ENCODE results near the gene KLRF1. TPM values are rescaled to one million over a fixed set of nuclear protein-coding genes. Genes with fewer than 3 reads are reported as not detected.
A peak's percentile ranks its signal among the peaks of the same experiment; 100 is the strongest.
"Not testable (repeated sequence)": the region's sequence is repeated elsewhere in the genome, so short reads cannot be mapped to it uniquely, and the experiment has no call there.

The KLRF1 gene
- total RNA-seq, 1 donor from 2014 or later: 1.9 TPM

DNA sequence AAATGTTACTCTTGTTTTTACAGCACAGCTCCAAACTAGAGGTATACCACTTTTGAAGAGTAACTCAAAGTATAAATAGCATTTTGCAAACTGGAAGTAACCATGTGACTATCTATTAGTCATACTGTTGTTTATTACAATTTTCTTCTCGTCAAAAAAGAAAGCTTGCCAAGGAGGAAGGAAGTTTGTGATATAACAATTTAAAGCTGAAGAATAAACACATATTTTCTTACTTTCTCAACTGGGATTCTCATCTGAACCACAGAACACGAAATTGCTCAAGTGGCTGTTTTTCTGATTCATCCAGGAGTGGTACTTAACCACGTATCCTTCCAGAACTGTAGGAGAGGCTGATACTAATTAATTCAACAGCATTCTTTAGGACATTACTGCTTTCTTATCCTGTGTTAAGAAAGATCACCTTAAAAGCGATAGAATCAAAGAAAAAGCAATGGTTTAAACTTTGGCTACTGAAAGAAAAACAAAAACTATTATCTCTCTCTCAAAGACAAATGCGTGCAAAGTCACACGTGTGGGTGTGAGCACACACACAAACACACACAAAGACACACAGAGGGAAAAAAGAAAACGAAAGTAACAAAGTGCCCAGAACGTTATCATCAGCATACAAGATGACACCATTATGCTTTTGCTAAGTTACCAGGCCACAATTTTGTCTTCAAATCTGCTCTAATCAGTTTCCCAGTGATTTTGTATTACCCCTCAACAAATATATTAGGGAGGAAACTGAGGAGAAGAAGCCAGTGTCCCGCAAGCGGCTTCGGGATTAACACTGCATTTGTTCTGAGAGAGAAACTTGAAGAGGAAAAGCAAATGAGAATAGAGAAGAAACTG is 42.3 kb downstream of the KLRF1 start, which contains the start of gene CLEC2B:
CLEC2B (minus strand) TSS at position 48 of the 855 bp plus-strand sequence.
- peak; percentile 18 for DNase-seq (ENCODE audit: low spot score)

DNA sequence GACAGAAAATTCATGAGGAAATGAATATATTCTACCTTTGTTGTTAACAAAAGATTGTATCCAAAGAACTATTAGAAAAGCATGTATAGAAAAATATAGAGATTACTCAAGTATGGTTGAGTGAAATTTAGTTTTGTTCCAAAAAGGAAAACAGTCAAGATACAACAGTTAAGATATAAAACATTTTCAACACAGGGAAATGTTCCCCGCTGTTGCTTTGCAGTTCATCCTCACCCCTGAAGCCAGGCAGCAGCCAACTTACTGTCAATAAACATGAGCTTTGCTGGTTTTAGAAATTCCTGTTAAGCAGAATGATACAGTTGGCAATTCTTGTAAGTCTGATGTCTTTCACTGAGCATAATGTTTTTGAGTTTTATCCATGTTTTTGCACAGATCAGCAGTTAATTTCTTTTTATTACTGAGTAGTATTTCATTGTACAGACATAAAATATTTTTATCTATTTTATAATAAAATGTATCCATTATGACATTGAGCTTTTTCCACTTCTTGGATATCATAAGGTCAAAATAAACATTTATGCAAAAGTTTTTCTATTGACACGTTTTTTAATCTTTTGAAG is 43.1 kb downstream of the KLRF1 start:
- DNase-seq (ENCODE audit: low spot score): no peak

DNA sequence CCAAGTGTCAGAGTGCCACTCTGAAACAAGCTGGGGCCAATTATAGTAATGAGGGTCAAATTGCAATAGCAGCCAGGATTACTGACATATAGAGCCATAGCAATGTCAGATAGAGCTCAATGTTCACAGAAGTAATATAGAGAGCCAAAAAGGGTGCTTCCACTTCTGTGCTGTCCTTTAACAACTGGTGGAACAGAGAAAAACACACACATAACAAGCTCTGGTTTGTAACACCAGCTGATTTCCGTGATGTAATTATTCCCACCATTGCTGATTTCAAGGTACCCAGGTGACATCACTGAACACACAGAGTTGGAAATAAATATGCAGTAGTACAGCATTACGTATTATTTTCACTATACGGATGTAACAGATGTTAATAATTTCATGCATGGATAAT is 44.9 kb downstream of the KLRF1 start:
- peak; percentile 5 for DNase-seq (ENCODE audit: low spot score)

DNA sequence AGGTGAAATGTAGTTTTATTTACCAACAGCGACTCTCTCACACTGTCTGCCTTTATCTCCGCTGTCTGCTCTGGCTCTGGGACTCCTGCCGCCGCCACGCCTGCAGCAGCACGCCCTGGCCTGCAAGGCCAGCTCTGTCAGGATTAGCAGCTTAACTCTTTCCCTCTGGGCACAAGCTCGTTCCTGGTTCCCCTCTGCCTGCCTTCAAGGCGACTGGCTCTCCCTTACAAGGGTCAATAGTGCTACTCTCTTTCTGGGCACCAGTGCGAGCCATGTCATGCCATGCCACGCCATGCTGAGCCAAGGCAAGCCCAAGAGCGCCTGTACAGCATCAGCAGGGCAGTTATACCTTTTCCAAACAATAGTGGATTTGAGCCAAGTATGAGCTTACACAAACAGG is 45.5 kb downstream of the KLRF1 start:
- DNase-seq (ENCODE audit: low spot score): peak; percentile 56

DNA sequence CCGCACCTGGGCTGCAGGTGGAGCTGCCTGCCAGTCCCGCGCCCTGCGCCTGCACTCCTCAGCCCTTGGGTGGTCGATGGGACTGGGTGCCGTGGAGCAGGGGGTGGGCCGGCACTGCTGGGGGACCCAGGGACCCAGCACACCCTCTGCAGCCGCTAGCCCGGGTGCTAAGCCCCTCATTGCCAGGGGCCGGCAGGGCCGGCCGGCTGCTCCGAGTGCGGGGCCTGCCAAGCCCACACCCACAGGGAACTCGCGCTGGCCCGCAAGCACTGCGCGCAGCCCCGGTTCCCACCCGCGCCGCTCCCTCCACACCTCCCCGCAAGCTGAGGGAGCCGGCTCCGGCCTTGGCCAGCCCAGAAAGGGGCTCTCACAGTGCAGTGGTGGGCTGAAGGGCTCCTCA is 48.8 kb downstream of the KLRF1 start:
- DNase-seq (ENCODE audit: low spot score): not testable (repeated sequence)

DNA sequence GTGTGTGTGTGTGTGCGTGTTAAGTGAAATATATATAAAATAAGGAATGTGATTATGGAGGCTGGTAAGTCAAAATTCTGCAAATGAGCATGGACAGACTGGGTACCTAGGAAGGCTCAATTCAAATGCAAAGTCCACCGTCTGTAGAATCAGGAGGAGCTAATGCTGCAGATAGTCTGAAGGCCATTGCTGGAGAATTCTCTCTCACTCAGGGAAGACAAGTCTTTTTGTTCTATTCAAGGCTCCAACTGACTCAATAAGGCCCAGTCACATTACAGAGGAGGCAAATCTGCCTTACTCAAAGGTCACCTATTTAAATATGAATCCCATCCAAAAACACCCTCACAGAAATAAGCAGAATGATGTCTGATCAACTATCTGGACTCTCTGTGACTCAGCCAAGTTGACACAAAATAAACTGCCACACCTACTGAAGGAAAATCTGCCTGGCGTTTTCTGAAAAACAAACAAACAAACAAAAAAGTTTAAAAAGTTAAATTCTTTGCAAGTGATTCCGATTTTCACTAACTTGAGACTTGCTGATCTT is 53.3 kb downstream of the KLRF1 start:
- no peak for DNase-seq (ENCODE audit: low spot score)

DNA sequence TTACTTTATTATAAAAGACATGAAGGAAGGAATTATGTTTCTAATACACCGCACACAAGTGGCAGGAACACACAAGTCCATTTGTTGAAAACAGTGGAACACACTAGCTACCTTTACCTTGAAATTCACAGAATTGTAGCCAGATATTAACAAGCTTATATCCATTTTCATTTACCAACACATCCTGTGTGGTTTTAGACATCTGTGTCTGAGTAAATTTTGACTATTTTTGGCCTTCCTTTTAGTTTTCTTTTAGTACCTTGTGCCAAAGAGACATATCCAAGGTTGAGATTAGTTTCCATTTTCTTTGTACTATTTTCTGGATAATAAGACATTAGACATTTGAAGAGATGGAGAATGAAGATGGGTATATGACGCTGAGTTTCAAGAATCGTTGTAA is 54.0 kb downstream of the KLRF1 start, which contains the start of gene KLRF2:
KLRF2 (plus strand) TSS at position 244 of the 400 bp plus-strand sequence; CDS start at position 351, 107 bp downstream.
- no peak for DNase-seq (ENCODE audit: low spot score)

DNA sequence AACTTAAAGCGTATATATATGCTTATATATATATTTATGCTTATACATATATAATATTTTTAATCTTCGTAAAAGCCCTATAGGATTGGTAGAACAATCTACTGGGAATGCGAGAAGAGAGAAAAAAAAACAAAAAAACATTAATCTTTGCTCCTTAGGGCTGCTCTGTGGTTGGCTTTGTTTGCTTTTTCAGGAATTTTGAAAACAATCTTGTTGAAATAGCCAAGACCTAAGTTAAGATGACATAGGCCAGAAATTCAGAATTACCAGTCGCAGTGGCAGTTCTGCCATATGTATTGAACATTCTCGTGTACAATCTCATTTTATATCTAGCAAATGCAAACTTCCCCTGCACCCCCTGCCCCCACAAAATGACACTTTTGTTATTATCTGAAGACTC is 54.7 kb downstream of the KLRF1 start:
- no peak for DNase-seq (ENCODE audit: low spot score)

DNA sequence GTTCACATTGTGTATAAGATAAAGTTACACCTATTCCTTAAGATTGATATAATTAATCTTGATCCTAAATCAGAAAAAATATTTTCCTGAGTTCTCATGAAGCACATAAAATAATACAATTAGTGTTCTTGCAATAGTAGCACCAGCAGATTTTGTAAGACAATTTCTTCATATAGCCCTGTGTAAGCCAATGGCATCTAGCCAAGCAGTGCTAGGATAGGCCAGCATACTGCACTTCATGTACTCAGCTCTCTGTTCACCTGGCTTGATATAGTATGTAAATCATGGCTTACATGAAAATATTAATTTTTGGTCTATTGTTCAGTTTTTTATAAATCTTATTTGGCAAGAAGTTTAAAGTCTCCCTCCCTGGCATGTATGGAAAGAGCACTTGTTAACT is 55.9 kb downstream of the KLRF1 start:
- no peak for DNase-seq (ENCODE audit: low spot score)

DNA sequence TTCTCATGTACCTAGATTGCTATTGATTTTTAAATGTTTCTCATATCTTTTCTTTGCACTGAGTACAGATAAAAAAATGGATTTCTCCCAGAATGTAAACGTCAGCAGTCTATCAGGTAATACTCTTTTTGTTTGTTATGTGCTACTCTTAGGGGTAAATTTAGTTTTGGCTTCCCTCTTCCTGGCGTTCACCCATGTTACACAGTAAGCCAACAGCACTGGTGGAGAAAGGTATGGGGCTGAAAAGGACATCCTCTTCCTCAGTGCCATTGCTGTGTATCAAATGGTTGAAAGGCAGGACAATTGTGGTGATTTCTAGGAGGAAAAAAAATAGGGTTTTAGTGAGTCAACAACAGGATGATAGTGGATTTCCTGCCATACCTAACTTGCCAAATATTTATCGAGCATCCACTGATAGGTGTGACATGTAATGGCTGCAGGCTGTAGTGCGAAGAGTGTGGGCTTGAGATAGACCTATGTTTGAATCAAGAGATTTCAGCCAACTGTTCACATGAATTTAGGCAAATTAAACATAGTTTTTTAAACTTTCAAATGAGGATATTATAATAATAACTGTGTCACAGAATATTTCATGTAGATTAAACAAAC is 61.5 kb downstream of the KLRF1 start:
- DNase-seq (ENCODE audit: low spot score): no peak

Other genes starting within 250 kb of the KLRF1 start
- gene KLRB1, start 219.6 kb upstream of the KLRF1 start, total RNA-seq (ENCODE audit: insufficient read depth, low replicate concordance): not detected
- gene CLEC2D, start 157.8 kb upstream of the KLRF1 start, total RNA-seq (ENCODE audit: insufficient read depth, low replicate concordance): 24.6 TPM
- gene CLECL1, start 94.4 kb upstream of the KLRF1 start, total RNA-seq (ENCODE audit: insufficient read depth, low replicate concordance): 2.4 TPM
- gene CD69, start 66.6 kb upstream of the KLRF1 start, total RNA-seq (ENCODE audit: insufficient read depth, low replicate concordance): 5.1 TPM
- 7.0 TPM for gene CLEC2B, start 41.9 kb downstream of the KLRF1 start, total RNA-seq (ENCODE audit: insufficient read depth, low replicate concordance)
- gene KLRF2, start 54.0 kb downstream of the KLRF1 start, total RNA-seq (ENCODE audit: insufficient read depth, low replicate concordance): not detected
- gene CLEC2A, start 104.9 kb downstream of the KLRF1 start, total RNA-seq (ENCODE audit: insufficient read depth, low replicate concordance): not detected
- gene CLEC12A, start 143.9 kb downstream of the KLRF1 start, total RNA-seq (ENCODE audit: insufficient read depth, low replicate concordance): 18.1 TPM
- 9.4 TPM for gene CLEC1B, start 171.6 kb downstream of the KLRF1 start, total RNA-seq (ENCODE audit: insufficient read depth, low replicate concordance)
- gene CLEC12B, start 183.1 kb downstream of the KLRF1 start, total RNA-seq (ENCODE audit: insufficient read depth, low replicate concordance): 7.9 TPM
- 36.4 TPM for gene CLEC9A, start 203.2 kb downstream of the KLRF1 start, total RNA-seq (ENCODE audit: insufficient read depth, low replicate concordance)